ENCODE results near the gene EXOC3L4. TPM values are rescaled to one million over a fixed set of nuclear protein-coding genes. Genes with fewer than 3 reads are reported as not detected.
A peak's percentile ranks its signal among the peaks of the same experiment; 100 is the strongest.

EXOC3L4 gene
- total and polyA plus RNA-seq, 9 of the 15 experiments (the other 6 are each of a cell fraction or from before 2014, with no cell fraction given) = 0.10 to 6.7 (median 0.98) TPM; not detected in 1

GRCh38 chr14:103133210-103134140 is 39.0 kb downstream of the EXOC3L4 start:
- H3K4me1 ChIP-seq (replicated peaks in 1 of 2; ENCODE audit: control insufficient read depth in 2 of 2, insufficient read depth in 2 of 2, low read length in 2 of 2) = peaks cover 14 to 41% of the 10 kb centered on the region in 2 experiments; a peak in 4 of 5 replicates
- CTCF ChIA-PET (ENCODE audit: low intra/inter-chr PET ratio) = no interaction called here
- no peaks in the 10 kb centered on the region for H3K27me3 ChIP-seq (ENCODE audit: control insufficient read depth in 2 of 2, insufficient read depth in 2 of 2, low read length in 2 of 2)
- no peak for ATAC-seq
- no peak for TF ChIP-seq ZNF3 (CRISPR knock-in tag; IDR thresholded peaks at IDR 0.05)
- no peak for TF ChIP-seq BRF1 (IDR thresholded peaks at IDR 0.05; ENCODE audit: borderline replicate concordance, extremely low read depth, insufficient read length)
- no peak for TF ChIP-seq BRD4 (IDR thresholded peaks at IDR 0.05)
- TF ChIP-seq ZNF311 (CRISPR knock-in tag; IDR thresholded peaks at IDR 0.05) = no peak
- no peak for TF ChIP-seq NFIX (CRISPR knock-in tag; IDR thresholded peaks at IDR 0.05; ENCODE audit: low read depth)
- TF ChIP-seq ZBTB8A (IDR thresholded peaks at IDR 0.05; ENCODE audit: partially characterized antibody) = no peak
- no peak for TF ChIP-seq HMBOX1 (IDR thresholded peaks at IDR 0.05)
- no peaks in the 10 kb centered on the region for H3K9me1 ChIP-seq (ENCODE audit: control insufficient read depth, insufficient read depth, low read length)
- no peak overlapping the region for H2AFZ ChIP-seq (ENCODE audit: low read depth, low read length)
- no peak overlapping the region for H3K4me3 ChIP-seq
- no peaks in the 10 kb centered on the region for H4K20me1 ChIP-seq (replicated peaks; ENCODE audit: control insufficient read depth, insufficient read depth, low read length)
- WGBS (ENCODE audit: insufficient coverage, low coverage, missing lambda C conversion rate) = 92% methylated on average over 13 of the region's 25 CpGs
- no peak overlapping the region for H3K27ac ChIP-seq (ENCODE audit: extremely low read depth, low read depth, low read length)
- BruUV-seq (replicated peaks) = no TSS peak
- intact Hi-C loops (cut with micrococcal nuclease) (no loop called here), in situ Hi-C loops (cut with MboI) (no loop called here)
- DNase-seq (ENCODE audit: extremely low read depth in 1 of 4, low spot score in 3 of 4) = no peak
- FAIRE-seq = no peak
- POLR2A ChIA-PET = interaction anchor here (0.5 to 0.7 kb wide), 2 partner anchors 9 to 23 kb away, joined by 3 read pairs; no protein-coding TSS in a partner anchor
- peak overlapping the region in 1 of 2 experiments; percentile 35; a peak in 2 of 4 replicates for H3K9ac ChIP-seq (ENCODE audit: insufficient read depth in 1 of 2, low read depth in 2 of 2, low read length in 2 of 2)
- peaks cover 62% of the 10 kb centered on the region; the same call in 2 of the 3 replicates for H3K36me3 ChIP-seq (ENCODE audit: control insufficient read depth, insufficient read depth, low read length)
- H3K79me2 ChIP-seq (ENCODE audit: control insufficient read depth, insufficient read depth, low read length) = no peaks in the 10 kb centered on the region
- no peak overlapping the region for H3K4me2 ChIP-seq (ENCODE audit: insufficient read depth, low read length)
- H3K9me3 ChIP-seq (replicated peaks; ENCODE audit: control insufficient read depth, insufficient read depth, low read depth, low read length) = no peaks in the 10 kb centered on the region
